CD4-positive, CD25-positive, alpha-beta regulatory T cell (primary cell): ENCODE measurements around the gene PDLIM3. TPM values are rescaled to one million over a fixed set of nuclear protein-coding genes. Genes with fewer than 3 reads are reported as not detected.

Experiments
- ATAC-seq, 2 donors: fragments of 150-1000 bp; cut with Tn5 transposase; one replicate each; pipeline ENCODE4 v1.10.0; 2021; ENCODE audit warnings: low read depth in 2 of 2, moderate number of reproducible peaks in 2 of 2, moderate library complexity in 1 of 2
- DNase-seq, 3 donors: peaks; one replicate each; pipeline versions ENCODE4 v3.0.0 to v3.0.0-alpha.2; 2012 to 2022; ENCODE audit warnings: mixed read lengths in 1 of 3
- H3K27ac ChIP-seq: one replicate; pipeline ENCODE4 v1.7.0; 2013; ENCODE audit warnings: mild to moderate bottlenecking, low read length; ENCODE audit not compliant: insufficient read depth, poor library complexity, severe bottlenecking
- H3K27me3 ChIP-seq: one replicate; pipeline ENCODE4 v1.7.0; 2013; ENCODE audit warnings: low read length; ENCODE audit not compliant: control insufficient read depth, insufficient read depth
- H3K36me3 ChIP-seq: one replicate; pipeline ENCODE4 v1.7.0; 2013; ENCODE audit warnings: mild to moderate bottlenecking, low read length, moderate library complexity; ENCODE audit not compliant: control insufficient read depth, insufficient read depth
- H3K4me1 ChIP-seq: 2 replicates; pipeline ENCODE4 v1.7.0; 2013; ENCODE audit warnings: mild to moderate bottlenecking, low read length; ENCODE audit not compliant: insufficient read depth, control insufficient read depth, poor library complexity, severe bottlenecking
- H3K4me3 ChIP-seq: one replicate; pipeline ENCODE4 v1.7.0; 2013; ENCODE audit warnings: low read depth, mild to moderate bottlenecking, low read length, moderate library complexity
- H3K9me3 ChIP-seq, 2 experiments: 1 replicate in 1 of 2; 2 replicates in 1 of 2; pipeline ENCODE4 v1.7.0; 2013; ENCODE audit warnings: low read length in 2 of 2, mild to moderate bottlenecking in 1 of 2, moderate library complexity in 1 of 2; ENCODE audit not compliant: control insufficient read depth in 2 of 2
- H3K27ac Mint-ChIP-seq, 3 donors: one replicate each; pipeline ENCODE4 v1.8.0; 2020 to 2022; ENCODE audit warnings: mild to moderate bottlenecking in 3 of 3, mixed read lengths in 3 of 3, moderate library complexity in 2 of 3
- H3K27me3 Mint-ChIP-seq: one replicate; pipeline ENCODE4 v1.8.0; 2022; ENCODE audit warnings: mild to moderate bottlenecking, mixed read lengths
- H3K36me3 Mint-ChIP-seq: one replicate; pipeline ENCODE4 v1.8.0; 2020; ENCODE audit warnings: mixed read lengths
- H3K4me1 Mint-ChIP-seq, 4 donors: one replicate each; pipeline ENCODE4 v1.8.0; 2020 to 2022; ENCODE audit warnings: mixed read lengths in 4 of 4, mild to moderate bottlenecking in 1 of 4
- H3K4me3 Mint-ChIP-seq, 4 donors: one replicate each; pipeline ENCODE4 v1.8.0; 2020 to 2022; ENCODE audit warnings: mild to moderate bottlenecking in 4 of 4, mixed read lengths in 4 of 4, moderate library complexity in 3 of 4
- H3K9me3 Mint-ChIP-seq, 7 donors: one replicate each; pipeline ENCODE4 v1.8.0; 2020 to 2022; ENCODE audit warnings: mixed read lengths in 7 of 7, mild to moderate bottlenecking in 3 of 7, moderate library complexity in 2 of 7
- polyA plus RNA-seq, 4 donors: library from polyadenylated mRNA; unstranded; fragments of 300-500 nt; fragmentation: Illumina TruSeq; gene quantifications; one replicate each; pipeline ENCODE4 v1.2.3, GENCODE V29; 2021
- total RNA-seq: library from RNA; stranded (reverse); gene quantifications from one replicate; pipeline ENCODE4 v1.2.3, GENCODE V29; 2022

Gene PDLIM3
- total and polyA plus RNA-seq, 5 donors from 2014 or later, result not detected

DNA sequence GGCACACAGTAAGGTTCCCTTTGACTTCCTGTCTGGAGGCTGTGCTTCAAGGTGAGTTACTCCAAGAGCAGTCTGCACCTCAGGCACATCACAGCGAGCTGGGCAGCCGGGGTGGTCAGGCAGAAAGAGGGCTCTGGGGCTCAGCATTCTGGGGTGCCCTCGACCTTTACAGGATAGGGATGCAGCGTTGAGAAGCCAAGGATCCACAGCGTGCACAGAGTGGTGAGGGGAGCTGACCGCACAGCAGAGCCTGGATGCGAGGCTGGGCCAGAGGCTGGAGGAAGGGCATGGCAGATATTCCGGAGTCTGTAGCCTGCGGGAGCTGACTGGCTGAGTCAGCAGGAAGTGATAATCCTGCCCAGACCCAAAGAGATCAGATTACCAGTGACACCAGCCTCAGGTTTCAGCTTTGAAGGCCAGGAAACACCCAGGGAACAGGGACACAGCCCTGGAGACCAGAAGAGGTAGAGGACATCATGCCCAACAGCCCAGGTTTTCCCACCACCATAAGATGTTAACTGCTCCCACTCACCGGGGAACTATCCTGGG is 38.4 kb upstream of the PDLIM3 start:
- H3K4me1 Mint-ChIP-seq, result no peaks in the 10 kb centered on the region
- Histone ChIP-seq H3K36me3 (no peaks in the 10 kb centered on the region), H3K9me3 (no peaks in the 10 kb centered on the region), H3K4me3 (no peak overlapping the region), H3K4me1 (no peaks in the 10 kb centered on the region), H3K27me3 (no peaks in the 10 kb centered on the region), H3K27ac (no peak overlapping the region)
- no peaks in the 10 kb centered on the region for H3K9me3 Mint-ChIP-seq
- H3K36me3 Mint-ChIP-seq, result no peaks in the 10 kb centered on the region
- no peak for DNase-seq
- no peak overlapping the region for H3K27ac Mint-ChIP-seq
- H3K27me3 Mint-ChIP-seq, result peaks cover 13% of the 10 kb centered on the region
- ATAC-seq, result no peak
- no peak overlapping the region for H3K4me3 Mint-ChIP-seq

DNA sequence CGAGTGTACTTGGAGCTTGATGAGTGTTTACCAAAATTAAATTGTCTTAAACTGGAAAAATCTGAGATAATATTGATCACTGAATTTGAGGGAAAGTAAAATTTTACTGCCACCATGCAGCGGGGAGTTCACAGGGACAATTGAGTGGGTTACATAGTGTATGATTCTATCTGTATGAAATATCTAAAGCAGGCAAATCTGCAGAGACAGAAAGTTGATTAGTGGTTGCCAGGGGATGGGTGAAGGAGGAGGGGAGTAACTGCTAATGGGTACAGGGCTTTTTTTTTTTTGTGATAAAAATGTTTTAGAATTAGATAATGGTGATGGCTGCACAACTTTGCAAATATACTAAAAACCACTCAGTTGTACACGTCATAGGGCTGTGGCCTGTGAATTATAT is 35.4 kb upstream of the PDLIM3 start:
- H3K27ac Mint-ChIP-seq, result no peak overlapping the region

DNA sequence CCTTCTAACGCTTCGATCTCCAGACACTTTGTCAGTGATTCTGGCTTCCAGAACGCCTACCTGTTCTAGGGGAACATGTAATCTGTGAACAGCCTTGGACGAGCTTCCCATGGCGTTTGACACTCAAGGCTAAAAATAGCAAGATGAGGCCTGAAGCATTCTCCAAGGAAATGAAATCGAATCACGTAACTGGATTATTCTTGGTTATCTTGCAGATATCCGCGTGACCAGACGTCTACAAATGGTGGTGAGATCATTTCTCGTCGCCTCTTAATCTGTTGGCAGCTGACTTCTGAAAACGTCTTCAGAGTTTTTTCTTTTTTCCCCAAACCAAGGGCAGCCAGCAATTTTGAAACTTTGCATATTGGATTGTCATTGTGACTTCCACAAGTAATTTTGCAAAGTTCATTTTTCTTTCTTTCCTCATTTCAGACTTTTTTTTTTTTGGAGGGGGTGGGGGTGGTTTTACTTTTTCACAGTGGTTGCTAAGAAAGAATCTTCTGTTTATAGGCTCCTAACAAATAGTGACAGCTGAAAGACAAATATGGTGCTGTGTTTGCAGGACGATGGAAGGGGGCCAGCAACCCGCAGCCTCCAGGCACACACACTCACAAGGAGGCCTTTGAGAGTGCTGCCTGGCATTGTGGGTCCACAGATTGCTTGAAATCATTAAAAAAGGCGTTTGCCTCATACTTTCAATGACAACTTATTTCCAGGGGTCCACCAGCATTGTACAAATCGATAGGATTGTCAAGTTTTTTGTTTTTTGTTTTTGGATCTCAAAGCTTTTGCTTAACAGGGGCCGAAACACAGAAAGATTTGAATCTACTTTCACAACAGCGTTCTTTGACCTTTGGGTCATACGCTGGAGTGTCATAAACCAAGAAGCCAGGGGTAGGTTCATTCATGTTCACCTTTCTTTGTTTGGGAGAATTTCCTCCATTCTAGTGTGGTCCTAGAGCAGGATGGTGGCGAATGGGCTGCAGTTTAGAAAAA is 32.4 kb upstream of the PDLIM3 start:
- Histone ChIP-seq H3K9me3 (peaks cover 0 to 4% of the 10 kb centered on the region in 2 experiments), H3K4me1 (no peaks in the 10 kb centered on the region), H3K27ac (no peak overlapping the region), H3K36me3 (no peaks in the 10 kb centered on the region), H3K27me3 (no peaks in the 10 kb centered on the region), H3K4me3 (no peak overlapping the region)
- ATAC-seq, result no peak
- Mint-ChIP-seq H3K4me1 (no peaks in the 10 kb centered on the region), H3K36me3 (no peaks in the 10 kb centered on the region), H3K27me3 (peaks cover 9% of the 10 kb centered on the region), H3K4me3 (no peak overlapping the region), H3K27ac (no peak overlapping the region), H3K9me3 (peaks cover 0 to 4% (median 1%) of the 10 kb centered on the region in 7 donors)
- no peak for DNase-seq

More for the DNA sequence above, 35.4 kb upstream of the PDLIM3 start:
- H3K27me3 ChIP-seq, result no peaks in the 10 kb centered on the region
- H3K4me1 ChIP-seq, result no peaks in the 10 kb centered on the region
- Mint-ChIP-seq H3K27me3 (peaks cover 11% of the 10 kb centered on the region), H3K9me3 (peaks cover 0 to 3% (median 0%) of the 10 kb centered on the region in 7 donors), H3K36me3 (no peaks in the 10 kb centered on the region), H3K4me1 (no peaks in the 10 kb centered on the region), H3K4me3 (no peak overlapping the region)
- DNase-seq (no peak), ATAC-seq (no peak)
- H3K27ac ChIP-seq, result no peak overlapping the region
- no peak overlapping the region for H3K4me3 ChIP-seq
- H3K36me3 ChIP-seq, result no peaks in the 10 kb centered on the region
- H3K9me3 ChIP-seq, result no peaks in the 10 kb centered on the region

DNA sequence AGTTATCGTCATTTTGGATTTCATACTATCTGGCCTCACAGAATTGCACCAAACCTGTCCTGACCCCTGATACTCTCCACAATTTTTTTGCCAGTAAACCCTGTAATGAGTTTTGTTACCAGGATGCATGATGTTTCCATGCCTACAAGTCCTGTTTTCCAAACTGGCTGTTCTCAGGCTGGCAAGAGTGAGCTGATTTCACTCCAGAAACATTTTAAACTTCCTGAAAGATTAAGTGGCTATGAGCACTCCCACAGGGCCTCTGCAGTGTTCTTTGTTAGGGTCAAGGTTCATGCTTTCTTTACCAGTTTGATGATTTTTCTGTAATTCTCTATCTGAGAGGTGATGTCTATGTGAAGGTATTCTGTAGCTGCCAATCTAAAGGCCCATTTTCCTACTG is 31.7 kb upstream of the PDLIM3 start:
- no peak for DNase-seq
- no peaks in the 10 kb centered on the region for H3K4me1 Mint-ChIP-seq
- H3K36me3 Mint-ChIP-seq, result no peaks in the 10 kb centered on the region
- Histone ChIP-seq H3K27ac (no peak overlapping the region), H3K4me3 (no peak overlapping the region), H3K27me3 (no peaks in the 10 kb centered on the region), H3K4me1 (no peaks in the 10 kb centered on the region), H3K36me3 (no peaks in the 10 kb centered on the region), H3K9me3 (peaks cover 0 to 4% of the 10 kb centered on the region in 2 experiments)
- peaks cover 10% of the 10 kb centered on the region for H3K27me3 Mint-ChIP-seq
- H3K4me3 Mint-ChIP-seq, result no peak overlapping the region
- ATAC-seq, result no peak
- H3K27ac Mint-ChIP-seq, result no peak overlapping the region
- peaks cover 0 to 4% (median 1%) of the 10 kb centered on the region in 7 donors for H3K9me3 Mint-ChIP-seq

DNA sequence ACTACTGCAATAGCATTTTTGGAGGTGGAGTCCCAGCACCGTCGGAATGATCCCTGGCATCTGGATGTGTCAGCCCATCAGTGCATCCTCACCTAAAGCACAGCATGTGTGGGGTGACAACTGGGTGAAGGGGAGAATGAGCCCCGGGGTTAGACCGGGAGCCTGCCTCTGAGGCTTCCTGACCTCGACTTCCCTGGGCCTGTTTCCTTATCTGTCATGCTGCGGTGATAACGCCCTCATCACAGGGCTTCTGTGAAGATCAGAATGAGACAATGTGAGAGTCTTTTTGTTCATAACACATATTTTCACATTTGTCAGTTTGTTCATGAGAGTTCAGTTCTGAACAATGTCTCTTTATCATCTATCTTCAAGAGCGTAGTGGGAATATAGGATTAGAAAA is 31.1 kb upstream of the PDLIM3 start:
- no peak overlapping the region for H3K27ac ChIP-seq
- no peaks in the 10 kb centered on the region for H3K36me3 ChIP-seq
- H3K27me3 Mint-ChIP-seq, result peaks cover 5% of the 10 kb centered on the region
- H3K4me1 Mint-ChIP-seq, result no peaks in the 10 kb centered on the region
- H3K9me3 Mint-ChIP-seq, result peaks cover 0 to 4% (median 2%) of the 10 kb centered on the region in 7 donors
- H3K27me3 ChIP-seq, result no peaks in the 10 kb centered on the region
- no peak overlapping the region for H3K4me3 Mint-ChIP-seq
- H3K4me1 ChIP-seq, result no peaks in the 10 kb centered on the region
- ATAC-seq (no peak), DNase-seq (no peak)
- H3K9me3 ChIP-seq, result peaks cover 0 to 4% of the 10 kb centered on the region in 2 experiments
- H3K27ac Mint-ChIP-seq, result no peak overlapping the region
- no peak overlapping the region for H3K4me3 ChIP-seq
- no peaks in the 10 kb centered on the region for H3K36me3 Mint-ChIP-seq

DNA sequence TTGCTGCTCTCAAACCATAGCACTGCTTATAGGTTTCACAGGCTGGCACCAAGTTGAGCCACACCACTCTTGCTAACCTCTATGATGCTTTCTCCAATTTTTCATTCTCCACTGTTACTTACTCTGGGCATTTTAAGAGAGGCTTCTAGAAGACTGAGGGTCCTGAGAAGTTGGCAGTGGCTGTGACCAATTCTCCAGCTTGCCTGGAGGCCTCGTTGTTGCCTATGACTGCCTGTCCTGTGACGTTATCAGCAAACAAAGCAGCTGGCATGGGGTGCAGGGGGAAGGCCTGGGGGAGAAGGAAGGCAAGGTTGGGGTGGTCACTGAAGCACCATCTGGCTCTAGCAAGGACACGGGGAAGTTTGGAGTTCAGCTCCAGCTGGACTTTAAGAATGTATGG is 30.4 kb upstream of the PDLIM3 start:
- Histone ChIP-seq H3K4me1 (no peaks in the 10 kb centered on the region), H3K4me3 (no peak overlapping the region), H3K36me3 (no peaks in the 10 kb centered on the region), H3K27ac (no peak overlapping the region), H3K9me3 (peaks cover 0 to 4% of the 10 kb centered on the region in 2 experiments), H3K27me3 (no peaks in the 10 kb centered on the region)
- Mint-ChIP-seq H3K36me3 (no peaks in the 10 kb centered on the region), H3K27me3 (peaks cover 5% of the 10 kb centered on the region), H3K27ac (no peak overlapping the region), H3K4me1 (no peaks in the 10 kb centered on the region), H3K4me3 (no peak overlapping the region), H3K9me3 (peaks cover 0 to 4% (median 2%) of the 10 kb centered on the region in 7 donors)
- no peak for DNase-seq
- no peak for ATAC-seq

DNA sequence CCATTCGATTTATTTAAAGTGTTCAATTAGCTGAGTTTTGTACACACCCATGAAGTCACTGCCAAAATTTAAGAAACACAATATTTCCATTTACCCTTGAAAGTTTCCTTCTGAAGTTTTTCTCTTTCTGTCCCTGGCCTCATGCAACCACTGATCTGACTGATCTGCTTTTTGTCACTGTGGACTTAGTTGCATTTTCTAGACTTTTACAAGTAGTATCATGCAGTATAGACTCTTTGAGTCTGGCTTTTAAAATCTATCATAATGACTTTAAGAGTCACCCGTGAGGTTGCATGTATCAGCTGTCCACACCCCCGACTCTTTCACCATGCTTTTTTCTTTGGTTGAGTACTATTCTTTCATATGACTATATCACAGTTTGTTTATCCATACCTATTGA is 29.0 kb upstream of the PDLIM3 start:
- Histone ChIP-seq H3K4me1 (no peaks in the 10 kb centered on the region), H3K27me3 (no peaks in the 10 kb centered on the region), H3K4me3 (no peak overlapping the region), H3K36me3 (no peaks in the 10 kb centered on the region), H3K27ac (no peak overlapping the region), H3K9me3 (peaks cover 0 to 4% of the 10 kb centered on the region in 2 experiments)
- Mint-ChIP-seq H3K36me3 (no peaks in the 10 kb centered on the region), H3K9me3 (peaks cover 0 to 4% (median 2%) of the 10 kb centered on the region in 7 donors), H3K27ac (no peak overlapping the region), H3K4me3 (no peak overlapping the region), H3K27me3 (peaks cover 12% of the 10 kb centered on the region), H3K4me1 (no peaks in the 10 kb centered on the region)
- ATAC-seq (no peak), DNase-seq (no peak)
